ENCODE results near the gene HECTD2. TPM values are rescaled to one million over a fixed set of nuclear protein-coding genes. Genes with fewer than 3 reads are reported as not detected.
"Not testable (repeated sequence)": the region's sequence is repeated elsewhere in the genome, so short reads cannot be mapped to it uniquely, and the experiment has no call there.

The HECTD2 gene
- total and polyA plus RNA-seq, 5 donors = 4.6 to 13.4 (median 9.5) TPM

DNA sequence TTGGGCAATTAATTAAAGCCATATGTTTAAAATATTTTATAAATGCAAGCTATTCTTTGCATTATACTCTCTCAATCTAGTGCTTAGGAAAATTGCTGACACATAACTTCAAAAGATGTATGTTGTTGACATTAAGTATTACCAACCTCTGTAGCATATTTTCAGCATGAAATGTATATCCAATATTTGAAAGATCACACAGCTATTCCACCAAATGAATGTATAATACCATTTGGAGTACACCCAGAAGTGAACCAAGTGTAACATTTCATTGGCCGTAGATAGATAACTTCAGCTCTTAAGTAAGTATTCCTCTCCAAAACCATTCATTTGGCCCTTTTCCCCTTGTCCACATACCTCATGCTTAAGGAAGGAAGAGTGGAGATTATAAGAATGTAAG is 104.6 kb downstream of the HECTD2 start:
- Histone ChIP-seq H3K27me3 (ENCODE audit: control insufficient read depth, insufficient read depth) (no peaks in the 10 kb centered on the region), H3K9me3 (ENCODE audit: control insufficient read depth, low read length) (no peaks in the 10 kb centered on the region), H3K4me1 (ENCODE audit: control insufficient read depth, insufficient read depth, low read length) (no peaks in the 10 kb centered on the region), H3K27ac (ENCODE audit: low read length) (no peak overlapping the region), H3K4me3 (ENCODE audit: low read length) (no peak overlapping the region)
- 83% methylated on average over 1 of the region's 1 CpG for WGBS
- ATAC-seq (no peak), DNase-seq (no peak)
- intact Hi-C loops (cut with DNase I) = no loop called here

DNA sequence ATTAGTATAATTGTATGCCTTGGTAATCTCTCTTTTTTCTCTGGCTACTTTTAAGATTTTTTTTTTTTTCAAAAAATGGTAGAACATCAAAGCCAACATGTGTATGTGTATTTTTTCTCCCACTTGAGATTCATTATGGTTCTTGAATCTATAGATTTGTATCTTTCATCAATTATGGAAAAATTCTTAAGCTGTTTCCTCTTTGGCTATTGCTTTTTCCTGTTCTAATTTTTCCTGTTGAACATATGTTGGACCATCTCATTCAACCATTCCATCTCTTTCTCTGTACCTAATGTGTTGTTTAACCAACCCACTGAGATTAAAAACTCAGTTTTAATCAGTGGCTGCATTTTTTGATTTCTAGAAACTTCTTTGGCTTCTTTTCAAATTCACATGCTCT is 107.2 kb downstream of the HECTD2 start:
- no peak overlapping the region for H3K27ac ChIP-seq (ENCODE audit: low read length)
- no peaks in the 10 kb centered on the region for H3K27me3 ChIP-seq (ENCODE audit: control insufficient read depth, insufficient read depth)
- ATAC-seq (no peak), DNase-seq (no peak)
- no peaks in the 10 kb centered on the region for H3K9me3 ChIP-seq (ENCODE audit: control insufficient read depth, low read length)
- no peaks in the 10 kb centered on the region for H3K4me1 ChIP-seq (ENCODE audit: control insufficient read depth, insufficient read depth, low read length)
- no peak overlapping the region for H3K4me3 ChIP-seq (ENCODE audit: low read length)
- intact Hi-C loops (cut with DNase I) = no loop called here

GRCh38 chr10:91519899-91520514 is 109.9 kb downstream of the HECTD2 start:
- DNase-seq = no peak
- no peaks in the 10 kb centered on the region for H3K27me3 ChIP-seq (ENCODE audit: control insufficient read depth, insufficient read depth)
- H3K4me1 ChIP-seq (ENCODE audit: control insufficient read depth, insufficient read depth, low read length) = no peaks in the 10 kb centered on the region
- no peaks in the 10 kb centered on the region for H3K9me3 ChIP-seq (ENCODE audit: control insufficient read depth, low read length)
- WGBS = 79% methylated on average over 7 of the region's 7 CpGs
- ATAC-seq = no peak
- no peak overlapping the region for H3K4me3 ChIP-seq (ENCODE audit: low read length)
- intact Hi-C loops (cut with DNase I) = no loop called here
- H3K27ac ChIP-seq (ENCODE audit: low read length) = no peak overlapping the region

DNA sequence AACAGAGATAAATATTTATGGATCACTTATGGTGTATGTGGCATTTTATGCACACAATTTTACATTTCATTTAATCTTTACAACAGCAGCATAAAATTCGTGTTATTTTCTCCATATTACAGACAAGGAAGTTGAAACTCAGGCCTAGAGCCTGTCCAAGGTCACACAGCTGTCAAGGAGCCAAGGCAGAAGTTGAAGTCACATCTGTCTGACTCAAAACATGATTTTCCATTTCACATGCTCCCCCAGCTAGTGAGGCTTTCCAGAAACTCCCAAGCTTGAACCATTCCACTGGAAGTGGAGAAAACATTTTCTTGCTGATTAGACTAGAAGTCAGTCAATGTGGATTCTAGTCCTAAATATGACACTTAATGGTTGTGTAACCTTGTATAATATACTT is 110.5 kb downstream of the HECTD2 start:
- H3K4me3 ChIP-seq (ENCODE audit: low read length) = no peak overlapping the region
- intact Hi-C loops (cut with DNase I) = no loop called here
- H3K27ac ChIP-seq (ENCODE audit: low read length) = no peak overlapping the region
- H3K4me1 ChIP-seq (ENCODE audit: control insufficient read depth, insufficient read depth, low read length) = no peaks in the 10 kb centered on the region
- DNase-seq = peak in 2 of 3 donors; percentile 55 to 70
- H3K27me3 ChIP-seq (ENCODE audit: control insufficient read depth, insufficient read depth) = no peaks in the 10 kb centered on the region
- ATAC-seq = peak; percentile 76 to 80
- 30% methylated on average over 1 of the region's 1 CpG for WGBS
- no peaks in the 10 kb centered on the region for H3K9me3 ChIP-seq (ENCODE audit: control insufficient read depth, low read length)

- Histone ChIP-seq H3K27me3 (ENCODE audit: control insufficient read depth, insufficient read depth) (no peaks in the 10 kb centered on the region), H3K4me1 (ENCODE audit: control insufficient read depth, insufficient read depth, low read length) (no peaks in the 10 kb centered on the region), H3K9me3 (ENCODE audit: control insufficient read depth, low read length) (no peaks in the 10 kb centered on the region), H3K27ac (ENCODE audit: low read length) (no peak overlapping the region), H3K4me3 (ENCODE audit: low read length) (no peak overlapping the region)
- DNase-seq = no peak
- intact Hi-C loops (cut with DNase I) = no loop called here
- WGBS = 86% methylated on average over 1 of the region's 1 CpG
- no peak for ATAC-seq
Measured at GRCh38 chr10:91521439-91521838, 111.3 kb downstream of the HECTD2 start.

DNA sequence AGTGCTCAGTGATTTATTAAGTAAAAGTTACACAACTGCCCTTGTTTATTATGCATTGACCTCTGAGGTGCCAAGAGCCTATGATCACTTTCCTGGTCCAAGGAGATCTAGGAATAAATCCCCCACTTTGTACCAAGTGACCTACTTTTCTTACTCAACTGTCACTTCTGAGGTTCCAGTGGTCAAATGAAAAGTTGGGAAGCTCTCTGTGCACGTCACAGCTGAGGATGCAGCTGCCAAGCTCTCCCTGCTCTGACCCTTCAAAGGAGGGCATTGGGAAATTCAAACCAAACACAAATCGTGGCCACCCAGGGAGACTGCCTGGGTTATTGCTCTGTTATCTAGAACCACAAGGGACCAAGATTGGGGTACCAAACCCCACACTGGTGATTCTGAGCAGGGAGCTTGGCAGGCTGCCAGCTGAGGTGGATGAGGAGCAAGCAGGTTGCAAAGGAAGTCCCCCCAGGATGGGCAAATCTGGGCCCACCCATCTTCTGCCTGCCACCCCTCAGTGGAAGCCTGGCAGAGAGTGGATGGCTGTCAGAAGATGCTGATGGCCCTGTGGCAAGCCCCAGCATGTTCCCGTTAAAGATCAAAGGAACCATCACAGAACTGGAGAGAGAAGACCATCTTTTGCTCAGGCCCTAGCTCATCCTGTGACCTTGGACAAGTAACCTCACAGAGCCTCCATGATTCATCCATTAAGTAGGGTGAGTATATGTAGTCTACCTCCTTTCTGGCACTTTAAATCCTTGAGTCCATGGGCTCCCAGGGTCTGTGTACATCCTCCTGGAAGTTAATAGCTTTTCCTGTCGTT is 116.0 kb downstream of the HECTD2 start:
- ATAC-seq (no peak), DNase-seq (peak in 2 of 3 donors; percentile 49 to 53)
- 64% methylated on average over 4 of the region's 4 CpGs for WGBS
- no peaks in the 10 kb centered on the region for H3K27me3 ChIP-seq (ENCODE audit: control insufficient read depth, insufficient read depth)
- no peak overlapping the region for H3K27ac ChIP-seq (ENCODE audit: low read length)
- H3K4me1 ChIP-seq (ENCODE audit: control insufficient read depth, insufficient read depth, low read length) = no peaks in the 10 kb centered on the region
- intact Hi-C loops (cut with DNase I) = no loop called here
- no peak overlapping the region for H3K4me3 ChIP-seq (ENCODE audit: low read length)
- no peaks in the 10 kb centered on the region for H3K9me3 ChIP-seq (ENCODE audit: control insufficient read depth, low read length)

DNA sequence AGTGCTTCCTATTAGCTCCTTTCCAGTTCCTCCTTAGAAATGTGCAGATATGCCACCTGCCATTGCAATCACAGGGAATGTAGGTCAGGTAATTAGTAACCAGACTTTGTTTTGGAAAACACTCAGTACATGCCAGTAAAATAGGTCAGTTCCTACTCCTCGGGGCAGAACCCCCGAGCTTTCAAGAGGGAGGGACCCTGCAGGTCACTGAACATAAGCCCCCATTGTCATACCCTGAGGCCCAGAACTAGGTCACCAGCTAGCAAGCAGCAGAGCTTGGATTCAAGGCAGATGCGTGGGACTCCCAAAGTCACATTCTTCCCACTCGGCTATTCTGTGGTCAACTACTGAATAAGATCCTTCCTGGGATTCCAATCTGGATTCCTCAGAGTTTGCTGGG is 117.9 kb downstream of the HECTD2 start:
- intact Hi-C loops (cut with DNase I) = no loop called here
- no peaks in the 10 kb centered on the region for H3K4me1 ChIP-seq (ENCODE audit: control insufficient read depth, insufficient read depth, low read length)
- no peak overlapping the region for H3K4me3 ChIP-seq (ENCODE audit: low read length)
- WGBS = 80% methylated on average over 4 of the region's 4 CpGs
- no peaks in the 10 kb centered on the region for H3K9me3 ChIP-seq (ENCODE audit: control insufficient read depth, low read length)
- H3K27me3 ChIP-seq (ENCODE audit: control insufficient read depth, insufficient read depth) = no peaks in the 10 kb centered on the region
- ATAC-seq (no peak), DNase-seq (no peak)
- no peak overlapping the region for H3K27ac ChIP-seq (ENCODE audit: low read length)

DNA sequence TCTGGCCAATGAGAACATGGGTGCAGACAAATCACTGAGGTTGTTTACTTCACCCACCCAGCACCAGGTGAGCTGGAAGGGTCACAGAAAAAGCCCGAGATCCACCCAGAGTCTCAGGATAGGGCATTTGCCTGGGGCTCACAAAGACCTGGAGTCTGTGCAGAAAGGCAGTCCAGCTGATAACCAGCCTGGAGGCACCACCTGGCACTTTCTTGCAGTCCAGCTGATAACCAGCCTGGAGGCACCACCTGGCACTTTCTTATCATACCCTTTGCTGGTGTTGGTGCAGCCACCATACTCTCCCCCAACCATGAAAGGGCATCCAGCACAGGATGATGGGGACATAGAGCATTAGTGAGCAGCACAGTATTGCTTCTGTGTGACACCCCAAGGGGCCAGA is 118.6 kb downstream of the HECTD2 start:
- 93% methylated on average over 1 of the region's 1 CpG for WGBS
- ATAC-seq = no peak
- intact Hi-C loops (cut with DNase I) = no loop called here

DNA sequence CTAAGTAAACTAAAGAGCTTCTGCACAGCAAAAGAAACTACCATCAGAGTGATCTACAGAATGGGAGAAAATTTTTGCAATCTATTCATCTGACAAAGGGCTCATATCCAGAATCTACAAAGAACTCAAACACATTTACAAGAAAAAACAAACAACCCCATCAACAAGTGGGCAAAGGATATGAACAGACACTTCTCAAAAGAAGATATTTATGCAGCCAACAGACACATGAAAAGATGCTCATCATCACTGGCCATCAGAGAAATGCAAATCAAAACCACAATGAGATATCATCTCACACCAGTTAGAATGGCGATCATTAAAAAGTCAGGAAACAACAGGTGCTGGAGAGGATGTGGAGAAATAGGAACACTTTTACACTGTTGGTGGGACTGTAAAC is 124.6 kb downstream of the HECTD2 start:
- not testable (repeated sequence) for ATAC-seq

More for the DNA sequence above, 118.6 kb downstream of the HECTD2 start:
- Histone ChIP-seq H3K9me3 (ENCODE audit: control insufficient read depth, low read length) (no peaks in the 10 kb centered on the region), H3K4me1 (ENCODE audit: control insufficient read depth, insufficient read depth, low read length) (no peaks in the 10 kb centered on the region), H3K27ac (ENCODE audit: low read length) (no peak overlapping the region), H3K27me3 (ENCODE audit: control insufficient read depth, insufficient read depth) (no peaks in the 10 kb centered on the region), H3K4me3 (ENCODE audit: low read length) (no peak overlapping the region)
- no peak for DNase-seq

DNA sequence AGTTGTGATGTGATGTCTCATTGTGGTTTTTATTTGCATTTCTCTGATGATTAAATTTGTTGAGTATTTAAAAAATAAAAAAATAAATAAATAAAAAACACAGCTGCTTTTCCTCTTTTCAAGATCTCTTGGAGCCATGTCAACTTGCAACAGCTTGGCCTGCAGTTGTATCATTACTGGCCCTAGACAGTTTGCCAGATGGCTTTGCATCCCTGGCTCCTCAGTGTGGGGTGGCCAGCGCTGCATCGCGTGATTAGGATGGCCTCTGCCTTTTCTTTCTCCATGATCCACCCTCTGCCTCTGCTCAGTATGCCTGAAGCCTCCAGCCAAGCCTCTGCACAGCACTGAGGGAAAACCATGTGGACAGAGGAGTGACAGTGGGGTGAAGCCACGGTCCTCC is 126.0 kb downstream of the HECTD2 start:
- peak; percentile 62 to 87 for ATAC-seq
- DNase-seq = peak; percentile 52 to 81 (median 81)
- 53% methylated on average over 4 of the region's 4 CpGs for WGBS
- Histone ChIP-seq H3K4me3 (ENCODE audit: low read length) (no peak overlapping the region), H3K27me3 (ENCODE audit: control insufficient read depth, insufficient read depth) (no peaks in the 10 kb centered on the region), H3K9me3 (ENCODE audit: control insufficient read depth, low read length) (no peaks in the 10 kb centered on the region), H3K4me1 (ENCODE audit: control insufficient read depth, insufficient read depth, low read length) (peaks cover 9% of the 10 kb centered on the region), H3K27ac (ENCODE audit: low read length) (no peak overlapping the region)
- intact Hi-C loops (cut with DNase I) = no loop called here

More for the DNA sequence above, 124.6 kb downstream of the HECTD2 start:
- no CpG with 5 or more reads among the region's 1 CpG for WGBS
- intact Hi-C loops (cut with DNase I); H3K27me3 ChIP-seq (ENCODE audit: control insufficient read depth, insufficient read depth); H3K27ac ChIP-seq (ENCODE audit: low read length); H3K4me3 ChIP-seq (ENCODE audit: low read length); DNase-seq; H3K4me1 ChIP-seq (ENCODE audit: control insufficient read depth, insufficient read depth, low read length); H3K9me3 ChIP-seq (ENCODE audit: control insufficient read depth, low read length): not testable (repeated sequence)

- Histone ChIP-seq H3K27ac (ENCODE audit: low read length) (no peak overlapping the region), H3K27me3 (ENCODE audit: control insufficient read depth, insufficient read depth) (no peaks in the 10 kb centered on the region), H3K9me3 (ENCODE audit: control insufficient read depth, low read length) (no peaks in the 10 kb centered on the region), H3K4me3 (ENCODE audit: low read length) (no peak overlapping the region), H3K4me1 (ENCODE audit: control insufficient read depth, insufficient read depth, low read length) (peaks cover 9% of the 10 kb centered on the region)
- DNase-seq (no peak), ATAC-seq (peak; percentile 55 to 59)
- intact Hi-C loops (cut with DNase I) = no loop called here
- whole genome bisulfite sequencing = 56% methylated on average over 2 of the region's 2 CpGs
Measured at GRCh38 chr10:91536733-91537132, 126.6 kb downstream of the HECTD2 start.
